HepG2 (cell line): ENCODE results near the gene BRAT1. TPM values are rescaled to one million over a fixed set of nuclear protein-coding genes. Genes with fewer than 3 reads are reported as not detected.
A peak's percentile ranks its signal among the peaks of the same experiment; 100 is the strongest.

Source experiments
- ARNT2 ChIP-seq: sonication (generic); formaldehyde crosslinking; IDR thresholded peaks from 2 replicates; pipeline ENCODE4 v1.8.0; 2022; ENCODE audit warnings: mild to moderate bottlenecking, low read depth, missing genetic modification reagents, moderate library complexity
- ATF6 ChIP-seq: sonication (generic); formaldehyde crosslinking; conservative IDR thresholded peaks from 2 replicates; pipeline ENCODE4 v1.4.0; 2020; ENCODE audit warnings: missing genetic modification reagents
- BORCS8-MEF2B ChIP-seq: sonication (generic); formaldehyde crosslinking; IDR thresholded peaks from 2 replicates; pipeline ENCODE4 v1.8.0; 2022; ENCODE audit warnings: mild to moderate bottlenecking, missing genetic modification reagents
- ETV5 ChIP-seq: IDR thresholded peaks from 2 replicates; pipeline ENCODE4 v1.6.1; 2018; ENCODE audit warnings: missing biosample characterization, missing genetic modification reagents, inconsistent platforms, borderline replicate concordance
- HDAC6 ChIP-seq: fragments of 200-600 bp; sonication (generic); IDR thresholded peaks from 2 replicates; pipeline ENCODE4 v1.7.0; 2017; ENCODE audit warnings: mild to moderate bottlenecking, antibody characterized with exemption, low read length, low read depth
- KDM4B ChIP-seq: sonication (generic); formaldehyde crosslinking; IDR thresholded peaks from 2 replicates; pipeline ENCODE4 v1.4.0; 2020; ENCODE audit warnings: missing genetic modification reagents
- LBX2 ChIP-seq: sonication (generic); formaldehyde crosslinking; IDR thresholded peaks from 2 replicates; pipeline ENCODE4 v1.5.0; 2020; ENCODE audit warnings: missing genetic modification reagents, mild to moderate bottlenecking, borderline replicate concordance
- RBM22 ChIP-seq: fragments of 200-400 bp; formaldehyde crosslinking; optimal IDR thresholded peaks from 2 replicates; pipeline ENCODE3; 2017; ENCODE audit warnings: mild to moderate bottlenecking, low read length, moderate library complexity
- RELA ChIP-seq: sonication (generic); formaldehyde crosslinking; IDR thresholded peaks from 2 replicates; pipeline ENCODE4 v1.4.0; 2020; ENCODE audit warnings: missing genetic modification reagents
- RXRB ChIP-seq: IDR thresholded peaks from 2 replicates; pipeline ENCODE4 v1.6.1; 2016; ENCODE audit warnings: borderline replicate concordance, missing genetic modification reagents, missing compliant biosample characterization
- SMAD3 ChIP-seq: sonication (generic); formaldehyde crosslinking; IDR thresholded peaks from 2 replicates; pipeline ENCODE4 v1.4.0; 2020; ENCODE audit warnings: missing genetic modification reagents
- SNAPC5 ChIP-seq: sonication (generic); formaldehyde crosslinking; IDR thresholded peaks from 2 replicates; pipeline ENCODE4 v1.8.1; 2023; ENCODE audit warnings: mild to moderate bottlenecking, missing genetic modification reagents, borderline replicate concordance
- ZBTB39 ChIP-seq: sonication (generic); formaldehyde crosslinking; IDR thresholded peaks from 2 replicates; pipeline ENCODE4 v1.5.0; 2020; ENCODE audit warnings: missing genetic modification reagents
- ZNF121 ChIP-seq: sonication (generic); formaldehyde crosslinking; IDR thresholded peaks from 2 replicates; pipeline ENCODE4 v1.5.0; 2020; ENCODE audit warnings: mild to moderate bottlenecking, missing genetic modification reagents
- ZNF24 ChIP-seq: fragments of 450-650 bp; IDR thresholded peaks from 2 replicates; pipeline ENCODE4 v1.6.1; 2017; ENCODE audit warnings: antibody characterized with exemption, mild to moderate bottlenecking
- ZNF292 ChIP-seq: sonication (generic); formaldehyde crosslinking; IDR thresholded peaks from 2 replicates; pipeline ENCODE4 v1.8.1; 2022; ENCODE audit warnings: mild to moderate bottlenecking, low read depth, missing genetic modification reagents, borderline replicate concordance
- ZNF460 ChIP-seq: sonication (generic); formaldehyde crosslinking; IDR thresholded peaks from 2 replicates; pipeline ENCODE4 v1.5.1; 2020; ENCODE audit warnings: missing genetic modification reagents, mild to moderate bottlenecking, borderline replicate concordance
- ZNF546 ChIP-seq: sonication (generic); formaldehyde crosslinking; conservative IDR thresholded peaks from 2 replicates; pipeline ENCODE4 v1.8.1; 2023; ENCODE audit warnings: mild to moderate bottlenecking, missing genetic modification reagents
- ZNF704 ChIP-seq: sonication (generic); formaldehyde crosslinking; IDR thresholded peaks from 2 replicates; pipeline ENCODE4 v1.8.1; 2023; ENCODE audit warnings: mild to moderate bottlenecking, inconsistent platforms, moderate library complexity, missing genetic modification reagents, borderline replicate concordance
- ZNF724P ChIP-seq: sonication (generic); formaldehyde crosslinking; IDR thresholded peaks from 2 replicates; pipeline ENCODE4 v1.8.0; 2022; ENCODE audit warnings: missing genetic modification reagents, borderline replicate concordance
- ZNF768 ChIP-seq: sonication (generic); formaldehyde crosslinking; IDR thresholded peaks from 2 replicates; pipeline ENCODE4 v1.4.0; 2020; ENCODE audit warnings: missing genetic modification reagents
- ZNF800 ChIP-seq: sonication (generic); formaldehyde crosslinking; IDR thresholded peaks from 2 replicates; pipeline ENCODE4 v1.4.0; 2020; ENCODE audit warnings: missing genetic modification reagents
- polyA plus RNA-seq, 8 experiments: library from polyadenylated mRNA; depleted of rRNA in 3 of 8; stranded (reverse) in 7 of 8; unstranded in 1 of 8; fragments of >200 nt; fragmentation: Illumina TruSeq in 4 of 8; extraction: Trizol in 4 of 8; gene quantifications; 2 replicates each; pipeline versions ENCODE4 v1.2.1 to v1.2.3, GENCODE V29; 2011 to 2016; ENCODE audit warnings: low read depth in 4 of 8, missing spikeins in 1 of 8, mixed read lengths in 1 of 8; ENCODE audit not compliant: insufficient read depth in 1 of 8
- total RNA-seq, 5 experiments: library from RNA; depleted of rRNA; stranded (reverse); fragments of >200 nt; fragmentation: Illumina TruSeq; extraction: Trizol; gene quantifications; 2 replicates each; pipeline ENCODE4 v1.2.3, GENCODE V29; 2016; ENCODE audit warnings: low read depth in 1 of 5

The BRAT1 gene
- total and polyA plus RNA-seq, 2 of the 13 experiments (the other 11 are each of a cell fraction or from before 2014, with no cell fraction given) = 10.2 to 20.3 TPM

GRCh38 chr7:2566890-2567678 lies 11.8 kb upstream of the BRAT1 start (continued):
- TF ChIP-seq KDM4B (CRISPR knock-in tag) (no peak), SMAD3 (CRISPR knock-in tag) (no peak), ATF6 (no peak), ZNF724P (CRISPR knock-in tag) (0 out of 2 replicates have a peak, but pooled peaks have one; percentile 69), BORCS8-MEF2B (CRISPR knock-in tag) (no peak), ZNF292 (CRISPR knock-in tag) (peak; percentile 75; the same call in 1 of the 2 replicates), RBM22 (no peak), ZBTB39 (CRISPR knock-in tag) (no peak), ZNF121 (no peak), ZNF800 (CRISPR knock-in tag) (peak; percentile 57; the same call in 1 of the 2 replicates), ZNF704 (CRISPR knock-in tag) (0 out of 2 replicates have a peak, but pooled peaks have one; percentile 34), ARNT2 (no peak), ZNF460 (CRISPR knock-in tag) (no peak), ETV5 (CRISPR knock-in tag) (no peak), SNAPC5 (no peak), ZNF24 (no peak), HDAC6 (no peak), ZNF768 (no peak), LBX2 (CRISPR knock-in tag) (no peak), RXRB (CRISPR knock-in tag) (peak; percentile 33; the same call in 1 of the 2 replicates), RELA (CRISPR knock-in tag) (no peak), ZNF546 (CRISPR knock-in tag) (no peak)
